AG20443 (cell line): ENCODE results near the gene GNG7.
"Not testable (repeated sequence)": the region's sequence is repeated elsewhere in the genome, so short reads cannot be mapped to it uniquely, and the experiment has no call there.

ENCODE experiments used
- DNase-seq: peaks from one replicate; pipeline ENCODE4 v3.0.0; 2012; ENCODE audit warnings: low spot score, mixed read lengths

GNG7 gene

DNA sequence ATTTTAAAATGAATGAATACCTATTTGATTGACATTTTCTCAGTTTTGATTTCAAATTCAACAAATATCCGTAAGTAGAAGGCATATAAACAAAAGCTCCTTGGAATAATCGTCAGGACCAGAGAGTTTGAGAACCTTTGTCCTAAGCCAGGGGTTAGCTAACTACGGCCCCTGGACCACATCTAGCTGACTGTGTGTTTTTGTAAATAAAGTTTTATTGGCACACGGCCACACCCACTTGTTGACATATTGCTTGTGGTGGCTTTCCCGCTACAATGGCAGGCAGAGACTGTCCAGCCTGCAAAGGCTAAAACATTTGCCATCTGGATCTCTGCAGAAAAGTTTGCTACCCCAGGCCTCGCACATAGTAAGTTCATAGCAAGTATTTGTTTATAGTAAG is 83.4 kb downstream of the GNG7 start:
- DNase-seq, result no peak

DNA sequence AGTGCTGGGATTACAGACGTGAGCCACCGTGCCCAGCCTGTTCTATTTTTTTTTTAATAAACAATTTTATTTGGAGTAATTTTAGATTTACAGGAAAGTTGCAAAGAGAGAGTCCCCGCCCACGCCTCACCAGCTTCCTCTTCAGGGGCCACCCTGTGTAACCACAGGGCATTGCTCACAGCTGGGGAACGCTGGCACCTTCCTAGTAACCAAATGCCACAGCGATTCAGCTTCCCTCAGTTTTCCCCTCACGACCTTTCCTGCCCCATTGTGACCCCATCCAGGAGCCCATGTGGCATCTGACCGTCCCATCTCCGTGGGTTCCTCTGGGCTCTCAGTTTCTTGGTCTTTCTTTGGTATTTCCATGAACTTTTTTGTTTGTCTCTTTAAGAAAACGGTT is 83.9 kb downstream of the GNG7 start:
- no peak for DNase-seq

DNA sequence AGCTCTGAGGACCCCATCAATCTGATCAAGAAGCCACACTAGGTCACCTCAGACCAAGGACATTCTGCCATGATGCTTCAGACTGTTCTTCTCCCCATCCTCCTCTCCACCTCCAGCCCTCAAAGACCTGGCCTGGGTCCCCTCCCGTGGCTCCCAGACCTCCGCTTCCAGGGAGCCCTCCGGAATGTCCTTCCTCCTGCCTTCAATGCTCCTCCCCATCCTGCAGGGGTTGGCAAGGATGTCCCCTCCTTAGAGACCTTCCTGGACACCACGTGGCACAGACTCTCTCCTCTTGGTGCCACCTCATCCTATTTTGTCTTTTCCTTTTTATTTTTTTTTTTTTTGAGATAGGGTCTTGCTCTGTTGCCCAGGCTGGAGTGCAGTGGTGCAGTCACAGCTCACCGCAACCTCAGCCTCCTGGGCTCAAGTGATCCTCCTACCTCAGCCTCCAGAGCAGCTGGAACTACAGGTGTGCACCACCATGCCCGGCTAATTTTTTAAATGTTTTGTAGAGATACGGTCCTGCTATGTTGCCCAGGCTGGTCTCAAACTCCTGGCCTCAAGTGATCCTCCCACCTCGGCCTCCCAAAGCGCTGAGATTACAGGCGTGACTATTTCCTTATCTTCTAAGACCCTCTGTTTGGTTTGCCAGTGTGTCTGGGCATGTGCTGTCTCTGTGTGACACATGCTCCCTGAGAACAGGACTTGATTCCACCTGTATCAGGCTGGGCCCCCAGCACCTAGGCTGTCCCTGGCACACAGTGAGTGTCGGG is 84.9 kb downstream of the GNG7 start:
- DNase-seq, result no peak

DNA sequence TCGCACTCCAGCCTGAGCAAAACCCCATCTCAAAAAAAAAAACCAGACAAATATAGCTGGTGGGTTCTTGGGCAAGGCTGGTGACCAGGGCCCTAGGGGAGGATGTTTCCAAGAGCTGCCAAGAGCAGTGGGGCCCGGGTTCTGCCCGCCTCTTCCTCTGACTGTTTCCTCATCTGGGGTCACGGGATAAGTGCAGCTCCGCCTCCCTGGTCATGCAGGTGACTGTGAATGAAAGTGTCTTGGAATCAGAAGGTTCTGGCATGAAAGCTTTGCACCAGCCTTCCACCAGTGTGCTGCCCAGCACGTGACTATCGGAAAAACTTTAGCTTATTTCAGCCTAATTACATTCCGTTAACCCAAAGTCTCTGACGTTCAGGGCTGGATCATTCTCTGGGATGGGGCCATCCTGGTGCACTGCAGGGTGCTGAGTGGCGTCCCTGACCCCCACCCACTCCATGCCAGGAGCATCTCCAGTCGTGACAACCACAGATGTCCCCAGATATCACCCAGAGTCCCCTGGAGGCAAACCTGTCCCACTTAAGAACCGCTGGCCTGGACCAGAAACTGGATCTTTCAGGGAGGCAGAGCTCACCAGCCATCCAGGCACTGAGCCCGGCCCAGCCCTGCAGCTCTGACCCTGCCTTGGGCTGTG is 85.6 kb downstream of the GNG7 start:
- DNase-seq, result no peak

DNA sequence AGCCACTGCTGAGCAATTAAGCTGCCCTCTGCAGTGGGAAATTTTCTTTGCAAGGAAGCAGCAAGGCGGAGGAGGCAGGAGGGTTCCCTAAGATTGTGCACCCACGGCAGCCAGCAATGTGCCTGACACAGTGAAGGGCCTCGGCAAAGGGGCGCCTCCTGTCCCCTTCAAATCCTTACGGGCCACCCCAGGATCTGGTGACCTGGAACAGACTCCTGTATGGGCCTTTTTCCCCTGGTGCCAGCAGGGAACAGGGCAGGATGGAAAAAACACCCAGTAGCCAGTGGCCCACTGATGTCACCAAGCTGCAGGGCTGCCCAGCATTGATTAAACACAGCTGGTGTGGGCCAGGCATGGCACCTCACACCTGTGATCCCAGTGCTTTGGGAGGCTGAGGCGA is 86.7 kb downstream of the GNG7 start:
- DNase-seq, result no peak

DNA sequence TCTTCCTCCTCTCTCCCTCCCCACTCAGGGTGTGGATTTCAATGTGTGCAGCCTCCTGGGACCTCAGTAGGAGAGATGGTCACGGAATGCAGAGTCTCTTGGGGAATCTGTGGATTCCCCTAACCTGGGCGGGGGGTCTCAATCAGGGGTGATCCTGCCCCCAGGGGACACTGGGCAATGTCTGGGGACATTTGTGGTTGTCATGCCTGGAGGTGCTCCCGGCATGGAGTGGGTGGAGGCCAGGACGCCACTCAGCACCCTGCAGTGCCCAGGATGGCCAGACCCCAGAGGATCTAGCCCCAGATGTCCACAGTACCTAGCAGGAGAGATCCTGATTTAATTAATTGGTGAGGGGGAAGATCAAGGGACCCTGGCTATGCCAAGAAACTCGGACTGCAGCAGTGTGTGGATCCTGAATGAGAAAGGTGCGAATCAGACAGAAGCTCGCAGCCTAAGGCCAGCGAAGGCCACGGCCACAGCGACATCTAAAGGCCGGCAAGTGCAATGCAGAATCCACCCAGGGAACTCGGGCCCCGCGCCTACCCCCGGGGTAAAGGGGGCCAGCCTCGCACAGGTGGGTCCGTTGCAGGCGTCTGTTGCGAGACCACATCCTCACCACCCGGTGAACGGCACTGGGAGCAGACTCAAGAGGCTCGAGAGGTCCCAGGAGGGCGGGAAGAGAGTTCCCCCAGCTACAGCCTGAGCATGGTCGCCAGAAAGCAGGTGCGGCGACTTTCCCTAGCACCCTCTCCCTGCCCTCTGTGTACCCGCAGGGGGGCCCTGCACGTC is 88.8 kb downstream of the GNG7 start:
- DNase-seq, result peak; percentile 72

DNA sequence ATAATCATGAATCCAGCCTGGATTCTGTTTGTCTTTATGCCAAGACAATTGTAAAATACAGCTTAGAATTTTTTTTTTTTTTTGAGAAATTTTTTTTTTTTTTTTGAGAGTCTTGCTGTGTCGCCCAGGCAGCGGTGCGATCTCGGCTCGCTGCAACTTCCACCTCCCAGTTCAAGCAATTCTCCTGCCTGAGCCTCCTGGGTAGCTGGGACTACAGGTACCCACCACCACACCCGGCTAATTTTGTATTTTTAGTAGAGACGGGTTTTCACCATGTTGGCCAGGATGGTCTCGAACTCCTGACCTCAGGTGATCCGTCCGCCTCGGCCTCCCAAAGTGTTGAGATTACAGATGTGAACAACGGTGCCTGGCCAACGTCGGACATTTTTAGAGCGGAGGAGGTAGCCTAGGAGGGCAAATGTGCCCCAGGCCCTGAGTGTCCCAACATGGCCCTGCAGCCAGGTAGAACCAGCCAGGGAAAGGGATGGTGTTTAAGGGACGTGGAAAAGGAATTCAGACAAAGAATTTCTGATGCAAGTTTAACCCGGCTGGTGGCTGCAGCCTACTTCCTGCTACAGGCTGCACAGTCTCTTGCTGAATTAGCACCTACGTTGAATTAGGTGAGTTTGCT is 89.8 kb downstream of the GNG7 start:
- no peak for DNase-seq

DNA sequence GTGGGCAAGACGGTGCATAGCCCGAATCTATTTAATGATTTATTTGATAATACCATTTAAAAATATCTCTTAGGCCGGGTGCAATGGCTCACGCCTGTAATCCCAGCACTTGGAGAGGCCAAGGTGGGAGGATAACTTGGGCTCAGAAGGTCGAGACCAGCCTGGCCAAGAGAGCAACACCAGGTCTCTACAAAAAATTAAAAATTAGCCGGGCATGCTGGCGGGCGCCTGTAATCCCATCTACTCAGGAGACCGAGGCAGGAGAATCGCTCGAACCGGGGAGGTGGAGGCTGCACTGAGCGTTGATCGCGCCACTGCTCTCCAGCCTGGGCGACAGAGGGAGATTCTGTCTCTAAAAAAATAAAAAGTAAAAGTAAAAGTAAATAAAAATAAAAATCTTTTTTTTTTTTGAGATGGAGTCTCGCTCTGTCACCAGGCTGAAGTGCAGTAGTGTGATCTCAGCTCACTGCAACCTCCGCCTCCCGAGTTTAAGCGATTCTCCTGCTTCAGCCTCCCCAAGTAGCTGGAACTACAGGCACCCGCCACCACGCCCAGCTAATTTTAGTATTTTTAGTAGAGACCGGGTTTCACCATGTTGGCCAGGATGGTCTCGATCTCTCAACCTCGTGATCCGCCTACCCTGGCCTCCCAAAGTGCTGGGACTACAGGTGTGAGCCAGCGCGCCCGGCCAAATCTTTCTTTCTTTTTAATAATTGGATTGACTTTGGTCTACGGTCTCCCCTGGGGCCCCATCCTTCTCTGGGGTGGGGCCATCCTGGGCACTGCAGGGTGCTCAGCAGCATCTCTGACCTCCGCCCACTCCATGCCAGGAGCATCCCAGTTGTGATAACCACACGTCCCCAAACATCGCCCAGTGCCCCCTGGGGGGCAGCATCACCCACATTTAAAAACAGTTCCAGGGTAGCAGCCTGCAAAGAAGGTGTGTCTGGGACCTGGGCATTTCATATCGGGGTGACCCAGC is 90.7 kb downstream of the GNG7 start:
- no peak for DNase-seq

DNA sequence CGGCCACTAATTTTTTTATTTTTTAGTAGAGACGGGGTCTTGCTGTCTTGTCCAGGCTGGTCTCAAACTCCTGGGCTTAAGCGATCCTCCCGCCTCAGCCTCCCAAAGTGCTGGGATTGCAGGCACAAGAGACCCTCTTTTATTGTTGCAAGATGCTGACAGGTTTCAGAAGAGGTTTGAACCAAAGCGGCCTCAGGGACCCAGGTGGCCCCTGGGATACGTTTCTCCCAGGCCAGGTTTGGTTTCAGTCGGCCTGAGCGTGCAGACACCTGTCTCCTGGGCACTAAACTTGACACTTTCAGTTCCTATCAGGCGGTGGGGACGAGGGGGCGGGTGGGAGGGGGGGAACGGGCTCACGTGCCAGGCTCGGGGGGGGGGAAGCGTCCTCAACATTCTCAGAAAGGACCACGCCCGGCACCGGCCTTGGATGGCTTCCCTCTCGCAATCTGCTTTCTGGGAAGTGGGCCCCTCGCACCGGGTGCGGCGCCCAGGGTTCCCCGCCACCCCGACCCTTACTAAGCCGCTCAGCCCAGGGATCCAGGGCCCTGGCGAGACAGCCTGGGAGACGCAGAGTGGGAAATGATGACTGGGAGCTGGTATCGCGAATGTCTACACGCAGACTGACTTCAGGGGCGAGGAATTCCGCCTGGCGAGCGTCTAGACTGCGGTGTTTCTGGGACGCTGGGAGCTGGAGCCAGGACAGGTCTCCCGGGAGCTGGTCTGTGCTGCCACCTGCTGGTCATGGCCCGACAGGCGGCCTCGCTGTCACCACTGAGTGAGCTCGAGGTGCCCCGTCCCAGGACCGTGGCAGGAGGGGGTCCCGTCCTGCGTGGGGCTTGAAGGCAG is 91.6 kb downstream of the GNG7 start:
- DNase-seq, result peak; percentile 92

DNA sequence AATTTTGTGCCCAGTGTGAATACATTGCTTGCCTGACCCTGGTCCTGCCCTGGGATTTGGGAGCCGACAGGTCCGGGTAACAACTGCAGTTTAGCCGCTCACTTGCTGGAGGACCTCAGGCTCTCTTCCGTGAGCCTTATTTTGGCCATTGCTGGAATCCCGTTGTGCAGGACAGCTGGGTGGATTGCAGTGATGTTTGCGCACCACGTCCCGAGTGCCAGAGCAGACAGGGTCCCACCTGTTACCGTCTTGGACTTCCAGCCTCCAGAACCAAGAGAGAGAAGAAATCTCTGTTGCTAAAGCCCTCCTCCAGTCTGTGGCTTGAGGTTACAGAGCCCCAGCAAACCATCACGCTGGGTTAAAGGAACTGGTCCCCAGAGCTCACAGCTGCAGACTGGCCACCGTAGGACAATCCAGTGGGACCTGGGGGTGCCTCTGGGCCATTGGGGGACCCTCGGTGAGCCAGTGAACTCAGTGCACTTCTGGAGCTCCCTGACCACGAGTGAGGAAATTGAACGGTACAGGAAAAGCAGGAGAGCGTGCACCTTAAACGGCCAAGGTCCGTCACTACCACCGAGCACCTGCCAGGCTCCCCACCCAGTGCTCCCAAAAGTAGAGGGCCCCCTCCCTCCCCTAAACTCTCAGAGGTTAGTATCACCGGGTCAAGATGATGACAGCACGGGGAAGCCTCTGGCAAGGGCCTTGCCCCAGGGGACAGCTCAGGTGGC is 92.9 kb downstream of the GNG7 start:
- no peak for DNase-seq

DNA sequence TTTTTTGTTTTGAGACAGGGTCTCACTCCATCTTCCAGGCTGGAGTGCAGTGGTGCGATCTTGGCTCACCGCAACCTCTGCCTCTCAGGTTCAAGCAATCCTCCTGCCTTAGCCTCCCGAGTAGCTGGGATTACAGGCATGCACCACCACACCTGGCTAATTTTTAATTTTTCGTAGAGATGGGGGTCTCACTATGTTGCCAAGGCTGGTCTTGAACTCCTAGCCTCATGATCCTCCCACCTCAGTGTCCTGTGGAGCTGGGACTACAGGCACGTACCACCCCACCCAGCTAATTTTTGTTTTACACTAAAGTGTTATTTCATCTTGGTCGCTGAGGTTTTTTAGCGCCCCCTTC is 93.5 kb downstream of the GNG7 start:
- not testable (repeated sequence) for DNase-seq

DNA sequence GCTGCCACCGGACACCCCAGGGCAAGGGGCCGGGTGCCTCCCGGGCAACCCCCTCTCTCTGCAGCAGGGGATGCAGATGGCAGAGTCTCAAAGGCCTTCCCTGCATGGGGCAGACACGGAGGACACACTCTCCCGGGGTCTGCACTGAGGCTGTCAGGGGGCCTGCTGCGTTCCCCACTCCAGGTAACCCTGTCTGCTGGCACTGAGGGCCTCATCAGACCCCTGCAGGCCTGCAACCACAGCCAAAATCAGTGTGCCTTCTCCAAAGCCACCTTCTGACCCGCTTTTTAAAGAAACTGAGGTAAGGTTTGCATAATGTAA is 93.9 kb downstream of the GNG7 start:
- no peak for DNase-seq

DNA sequence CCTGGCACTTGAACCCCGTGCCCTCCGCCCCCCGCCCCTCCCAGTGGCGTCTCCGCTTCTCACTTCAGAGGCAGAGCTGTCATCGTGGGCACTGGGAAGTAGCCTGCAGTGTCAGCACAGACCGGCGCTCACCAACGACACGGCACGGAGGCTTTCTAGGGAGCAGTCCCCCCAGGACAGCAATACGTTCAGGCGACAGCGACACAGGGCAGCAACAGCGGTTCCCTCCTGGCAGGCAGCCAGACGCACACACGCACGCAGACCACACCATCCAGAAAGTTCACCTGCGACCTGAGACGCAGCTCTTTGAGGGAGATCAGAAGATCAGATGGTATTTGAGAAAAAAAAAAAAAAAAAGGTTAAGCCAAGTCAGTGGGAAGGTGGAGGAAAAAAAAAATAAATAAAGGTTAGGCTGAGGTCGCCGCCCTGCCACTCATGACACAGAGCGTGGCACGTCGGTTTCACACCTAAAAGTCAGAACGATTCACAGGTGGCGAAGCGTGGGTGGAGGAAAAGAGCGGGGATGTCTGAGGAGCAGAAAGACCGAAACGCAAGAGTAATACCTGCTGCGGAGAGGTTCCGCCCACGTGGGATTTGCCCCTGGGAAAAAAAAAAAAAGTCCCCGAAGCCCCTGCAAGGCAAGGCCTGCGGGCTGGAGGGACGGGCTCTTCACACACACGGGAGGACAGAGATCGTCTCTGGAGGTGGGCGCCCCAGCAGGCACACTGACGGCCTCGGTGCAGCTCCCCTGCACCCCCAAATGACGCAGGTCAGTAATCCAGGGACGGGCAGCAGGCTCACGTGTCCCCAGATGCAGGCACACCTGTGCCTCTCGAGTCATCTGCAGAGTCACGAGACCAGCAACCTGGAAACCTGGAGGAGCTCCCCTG is 94.5 kb downstream of the GNG7 start:
- DNase-seq, result no peak

DNA sequence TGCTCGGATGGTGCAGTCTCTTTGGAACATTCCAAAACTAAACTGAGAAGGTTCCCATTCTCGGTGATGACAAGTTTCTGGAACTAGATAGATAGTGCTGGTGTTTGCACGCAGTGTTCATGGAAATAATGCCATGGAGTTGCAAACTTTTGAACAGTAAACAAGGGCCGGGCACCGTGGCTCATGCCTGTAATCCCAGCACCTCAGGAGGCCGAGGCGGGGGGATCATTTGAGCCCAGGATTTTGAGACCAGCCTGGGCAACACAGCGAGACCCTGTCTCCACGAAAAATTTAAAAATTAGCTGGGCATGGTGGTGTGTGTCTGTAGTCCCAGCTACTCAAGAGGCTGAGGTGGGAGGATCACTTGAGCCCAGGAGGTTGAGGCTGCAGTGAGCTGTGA is 95.7 kb downstream of the GNG7 start:
- peak; percentile 45 for DNase-seq

DNA sequence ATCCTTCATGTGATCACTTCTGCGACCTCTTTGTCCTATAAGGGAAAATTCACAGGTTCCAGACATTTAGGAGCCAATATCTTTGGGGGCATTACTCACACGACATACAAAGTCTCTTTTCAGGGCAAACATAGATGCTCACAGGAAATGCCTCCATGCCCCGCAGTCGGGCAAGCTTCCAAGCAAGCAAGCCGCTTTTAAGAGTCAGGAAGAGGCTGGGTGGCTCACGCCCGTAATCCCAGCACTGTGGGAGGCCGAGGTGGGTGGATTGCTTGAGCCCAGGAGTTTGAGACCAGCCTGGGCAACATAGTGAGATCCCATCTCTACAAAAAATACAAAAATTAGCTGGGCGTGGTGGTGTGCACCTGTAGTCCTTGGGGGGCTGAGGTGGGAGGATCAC is 96.6 kb downstream of the GNG7 start:
- DNase-seq, result not testable (repeated sequence)

DNA sequence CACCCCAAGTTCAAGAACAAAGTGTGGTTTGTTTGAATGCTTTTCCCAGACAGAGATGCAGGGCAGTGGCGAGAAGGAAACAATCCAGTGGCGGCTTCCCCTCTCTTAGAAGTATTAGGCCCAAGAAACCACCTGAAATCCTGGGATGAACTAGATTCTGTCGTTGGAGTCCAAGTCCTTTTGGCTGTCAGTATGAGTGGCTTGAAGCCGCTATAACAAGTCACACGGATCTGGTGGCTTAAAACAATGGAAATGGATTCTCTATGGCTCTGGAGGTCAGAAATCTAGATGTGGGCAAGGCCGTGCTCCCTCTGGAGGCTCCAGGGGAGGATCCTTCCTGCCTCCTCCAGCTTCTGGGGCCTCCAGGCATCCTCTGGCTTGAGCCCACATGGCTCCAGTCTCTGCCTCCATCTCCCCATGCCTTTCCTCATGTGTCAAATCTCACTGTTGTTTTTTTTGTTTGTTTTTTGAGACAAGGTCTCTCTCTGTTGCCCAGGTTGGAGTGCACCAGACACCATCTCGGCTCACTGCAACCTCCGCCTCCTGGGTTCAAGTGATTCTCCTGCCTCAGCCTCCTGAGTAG is 97.7 kb downstream of the GNG7 start:
- no peak for DNase-seq

DNA sequence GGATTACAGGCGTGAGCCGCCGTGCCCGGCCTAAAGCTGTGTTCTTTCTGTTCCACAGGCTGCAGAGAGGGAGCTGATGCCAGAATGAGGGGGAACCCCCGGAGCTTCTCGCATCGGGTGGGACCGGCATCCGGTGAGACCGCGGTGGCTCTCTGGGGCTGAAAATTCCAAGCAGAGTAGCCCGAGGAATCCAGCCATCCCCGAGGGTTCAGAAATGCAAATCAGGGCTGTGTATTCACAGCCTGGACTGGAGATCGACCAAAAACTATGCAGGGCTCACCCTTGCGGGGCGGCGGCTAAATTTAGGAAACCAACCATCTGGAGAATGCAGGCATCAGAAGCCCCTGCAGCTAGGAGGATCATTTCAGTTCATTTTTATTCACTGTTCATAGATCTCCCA is 99.2 kb downstream of the GNG7 start:
- peak; percentile 78 for DNase-seq

DNA sequence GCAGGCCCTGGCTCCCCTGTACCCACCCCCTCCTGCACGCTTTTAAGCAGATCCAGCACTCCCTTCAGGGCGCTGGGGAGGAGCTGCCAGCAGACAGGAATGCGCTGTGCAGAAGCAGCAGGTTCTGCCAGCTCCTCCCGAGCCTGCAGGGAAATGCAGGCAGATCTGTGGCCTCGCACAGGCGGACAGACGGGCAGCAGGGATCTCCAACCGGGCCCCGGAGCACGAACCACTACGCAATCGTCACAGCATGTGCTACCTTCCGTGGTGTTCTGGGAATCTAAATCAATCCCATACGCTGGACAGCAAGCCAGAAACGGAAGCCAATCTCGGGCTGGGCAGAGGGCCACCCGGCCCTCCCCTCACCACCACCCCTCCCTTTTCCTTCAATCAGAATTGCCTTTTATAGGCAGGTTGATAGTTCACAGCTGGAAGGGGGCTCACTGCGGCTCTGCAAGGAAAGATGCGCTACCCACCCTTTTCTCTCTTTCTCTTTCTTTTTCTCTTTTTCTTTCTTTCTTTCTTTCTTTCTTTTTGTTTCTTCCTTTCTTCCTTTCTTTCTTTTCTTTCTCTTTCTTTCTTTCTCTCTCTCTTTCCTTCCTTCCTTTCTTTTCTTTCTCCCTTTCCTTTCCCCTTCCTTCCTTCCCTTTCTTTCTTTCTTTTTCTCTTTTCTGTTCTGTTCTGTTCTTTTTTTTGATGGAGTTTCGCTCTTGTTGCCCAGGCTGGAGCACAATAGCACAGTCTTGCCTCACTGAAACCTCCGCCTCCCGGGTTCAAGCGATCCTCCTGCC is 99.9 kb downstream of the GNG7 start:
- DNase-seq, result peak; percentile 91
